GM23338 (cell line): ENCODE results near the gene MYO1E. TPM values are rescaled to one million over a fixed set of nuclear protein-coding genes. Genes with fewer than 3 reads are reported as not detected.

Source experiments
- ATAC-seq: fragments of 200-7000 bp; cut with Tn5 transposase; 3 replicates; pipeline ENCODE4 v1.9.1; 2020
- DNase-seq: peaks from one replicate; pipeline ENCODE4 v3.0.0-alpha.2; 2015; ENCODE audit warnings: low spot score
- H2AFZ ChIP-seq: fragments of 200-600 bp; sonication (generic); 2 replicates; pipeline ENCODE4 v1.8.0; 2016; ENCODE audit warnings: antibody characterized with exemption, mild to moderate bottlenecking, moderate library complexity
- H3F3A ChIP-seq: fragments of 200-600 bp; sonication (generic); replicated peaks from 2 replicates; pipeline ENCODE4 v1.8.0; 2017; ENCODE audit warnings: antibody characterized with exemption, mixed run types, low read depth
- H3K27ac ChIP-seq: fragments of 200-600 bp; sonication (generic); 2 replicates; pipeline ENCODE4 v1.6.1; 2016; ENCODE audit warnings: low read depth
- H3K27me3 ChIP-seq: fragments of 200-600 bp; sonication (generic); 2 replicates; pipeline ENCODE4 v1.8.0; 2016; ENCODE audit warnings: mild to moderate bottlenecking, mixed run types, moderate library complexity; ENCODE audit not compliant: insufficient read depth
- H3K36me3 ChIP-seq: fragments of 200-600 bp; sonication (generic); 2 replicates; pipeline ENCODE4 v1.8.0; 2016; ENCODE audit warnings: mild to moderate bottlenecking; ENCODE audit not compliant: insufficient read depth
- H3K4me1 ChIP-seq: fragments of 200-600 bp; sonication (generic); 2 replicates; pipeline ENCODE4 v1.8.0; 2016; ENCODE audit warnings: mild to moderate bottlenecking, moderate library complexity; ENCODE audit not compliant: insufficient read depth
- H3K4me2 ChIP-seq: fragments of 200-600 bp; sonication (generic); 2 replicates; pipeline ENCODE4 v1.7.1; 2017; ENCODE audit warnings: mixed run types
- H3K4me3 ChIP-seq: fragments of 200-600 bp; sonication (generic); 2 replicates; pipeline ENCODE4 v1.6.1; 2016; ENCODE audit warnings: mixed run types
- H3K79me2 ChIP-seq: fragments of 200-600 bp; sonication (generic); replicated peaks from 2 replicates; pipeline ENCODE4 v1.8.0; 2017; ENCODE audit warnings: mild to moderate bottlenecking; ENCODE audit not compliant: insufficient read depth
- H3K9me2 ChIP-seq: fragments of 200-600 bp; sonication (generic); 2 replicates; pipeline ENCODE4 v1.8.0; 2017; ENCODE audit not compliant: insufficient read depth
- H4K20me1 ChIP-seq: fragments of 200-600 bp; sonication (generic); replicated peaks from 2 replicates; pipeline ENCODE4 v1.8.0; 2017; ENCODE audit warnings: mild to moderate bottlenecking; ENCODE audit not compliant: insufficient read depth
- H3K27ac Mint-ChIP-seq: 2 replicates; pipeline ENCODE4 v1.8.0; 2020; ENCODE audit warnings: inconsistent platforms, mild to moderate bottlenecking, moderate library complexity, mixed read lengths
- H3K27me3 Mint-ChIP-seq: 3 replicates; pipeline ENCODE4 v1.8.0; 2022; ENCODE audit warnings: low read depth, mild to moderate bottlenecking, moderate library complexity, mixed read lengths, inconsistent platforms; ENCODE audit not compliant: insufficient read depth, poor library complexity
- H3K36me3 Mint-ChIP-seq: 3 replicates; pipeline ENCODE4 v1.8.0; 2021; ENCODE audit warnings: low read depth, mild to moderate bottlenecking, inconsistent platforms, moderate library complexity, mixed read lengths
- H3K4me1 Mint-ChIP-seq: 3 replicates; pipeline ENCODE4 v1.8.0; 2020; ENCODE audit warnings: mild to moderate bottlenecking, inconsistent platforms, mixed read lengths
- H3K4me3 Mint-ChIP-seq: 3 replicates; pipeline ENCODE4 v1.8.0; 2021; ENCODE audit warnings: moderate library complexity, mild to moderate bottlenecking, inconsistent platforms, mixed read lengths
- H3K9me3 Mint-ChIP-seq: 3 replicates; pipeline ENCODE4 v1.8.0; 2020; ENCODE audit warnings: moderate library complexity, mild to moderate bottlenecking, inconsistent platforms, mixed read lengths
- EZH2phosphoT487 ChIP-seq: fragments of 200-600 bp; sonication (generic); IDR thresholded peaks from one replicate; pipeline ENCODE4 v1.8.1; 2018; ENCODE audit warnings: antibody characterized with exemption; ENCODE audit not compliant: unreplicated experiment
- JUNB ChIP-seq: IDR thresholded peaks from one replicate; pipeline ENCODE4 v1.6.1; 2016; ENCODE audit warnings: antibody characterized with exemption; ENCODE audit not compliant: unreplicated experiment
- NANOG ChIP-seq: IDR thresholded peaks from 2 replicates; pipeline ENCODE4 v1.6.1; 2016; ENCODE audit warnings: antibody characterized with exemption, borderline replicate concordance
- POLR2AphosphoS5 ChIP-seq: IDR thresholded peaks from 2 replicates; pipeline ENCODE4 v1.6.1; 2016; ENCODE audit warnings: antibody characterized with exemption, low read depth
- REST ChIP-seq: IDR thresholded peaks from one replicate; pipeline ENCODE4 v1.6.1; 2018; ENCODE audit warnings: antibody characterized with exemption; ENCODE audit not compliant: unreplicated experiment
- STAT1 ChIP-seq: IDR thresholded peaks from one replicate; pipeline ENCODE4 v1.6.1; 2016; ENCODE audit warnings: antibody characterized with exemption; ENCODE audit not compliant: unreplicated experiment
- ZNF114 ChIP-seq: fragments of 250-450 bp; sonication (Bioruptor Pico); IDR thresholded peaks from 2 replicates; pipeline ENCODE4 v1.5.0; 2020; ENCODE audit warnings: mild to moderate bottlenecking, moderate library complexity
- ZNF331 ChIP-seq: fragments of 250-450 bp; sonication (Bioruptor Pico); IDR thresholded peaks from 2 replicates; pipeline ENCODE4 v1.5.0; 2020; ENCODE audit warnings: low read depth, mild to moderate bottlenecking, moderate library complexity
- ZNF462 ChIP-seq: fragments of 250-450 bp; sonication (Bioruptor Pico); IDR thresholded peaks from 2 replicates; pipeline ENCODE4 v1.5.0; 2020; ENCODE audit warnings: mild to moderate bottlenecking, moderate library complexity
- polyA plus RNA-seq: library from polyadenylated mRNA; unstranded; fragments of >200 nt; fragmentation: Nextera tagmentation; extraction: Ambion mirVana; gene quantifications from 2 replicates; pipeline ENCODE4 v1.2.1, GENCODE V29; 2016
- total RNA-seq: library from RNA; depleted of rRNA; stranded (reverse); fragments of >200 nt; shearing (Covaris generic); gene quantifications from 2 replicates; pipeline ENCODE4 v1.2.3, GENCODE V29; 2014
- TF ChIP-seq, protein P1 (sequence below), 2 experiments: fragments of 200-600 bp in 1 of 2; sonication (generic) in 1 of 2; conservative IDR thresholded peaks; 2 replicates each; pipeline versions ENCODE4 v1.5.1 to v1.6.1; 2016 to 2017; ENCODE audit warnings: antibody characterized with exemption in 2 of 2, low read depth in 2 of 2, mild to moderate bottlenecking in 2 of 2, moderate library complexity in 1 of 2

Gene MYO1E
- total and polyA plus RNA-seq, 2 experiments from 2014 or later = 68.3 to 131 TPM

DNA sequence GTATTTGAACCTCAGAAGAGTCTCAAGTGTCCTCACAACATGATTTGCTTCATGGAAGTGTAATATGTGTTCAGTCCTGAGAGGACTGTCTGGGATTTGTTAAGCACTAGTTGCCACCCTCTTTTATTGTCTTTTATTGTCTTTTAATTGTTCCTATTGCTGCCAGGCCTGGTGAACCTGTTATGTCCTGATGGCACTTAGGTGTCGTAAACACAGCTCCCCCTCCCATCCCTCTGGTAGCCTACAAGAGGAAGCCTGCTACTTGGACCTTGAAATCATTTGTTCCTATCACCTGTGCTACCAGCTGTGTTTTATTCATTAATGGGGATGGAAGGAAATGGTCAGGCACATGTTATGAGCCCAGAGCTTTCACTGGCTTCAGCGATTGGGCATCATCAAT, 248.4 kb downstream of the MYO1E start:
- Histone ChIP-seq H3K79me2 (peaks cover 43% of the 10 kb centered on the region), H3K4me2 (no peak overlapping the region), H3K4me3 (no peak overlapping the region), H3K27me3 (no peaks in the 10 kb centered on the region), H3K27ac (no peak overlapping the region), H3K36me3 (peaks cover 46% of the 10 kb centered on the region; the same call in 1 of the 2 replicates), H4K20me1 (peaks cover 12% of the 10 kb centered on the region), H3K9me2 (no peaks in the 10 kb centered on the region), H2AFZ (no peak overlapping the region), H3K4me1 (no peaks in the 10 kb centered on the region), H3F3A (0 out of 2 replicates have a peak, but pooled peaks cover 3% of the 10 kb centered on the region)
- Mint-ChIP-seq H3K4me1 (no peaks in the 10 kb centered on the region), H3K36me3 (peaks cover 82% of the 10 kb centered on the region), H3K9me3 (peaks cover 23% of the 10 kb centered on the region; the same call in 2 of the 3 replicates), H3K27me3 (peaks cover 1% of the 10 kb centered on the region), H3K27ac (no peak overlapping the region), H3K4me3 (no peak overlapping the region)
- ATAC-seq = no peak
- TF ChIP-seq ZNF331 (CRISPR knock-in tag) (no peak), POLR2AphosphoS5 (no peak), ZNF462 (CRISPR knock-in tag) (no peak)
- DNase-seq = no peak

- Histone ChIP-seq H3K4me1 (no peaks in the 10 kb centered on the region), H3K27ac (no peak overlapping the region), H2AFZ (no peak overlapping the region), H3F3A (0 out of 2 replicates have a peak, but pooled peaks cover 3% of the 10 kb centered on the region), H3K4me3 (no peak overlapping the region), H4K20me1 (peaks cover 20% of the 10 kb centered on the region), H3K4me2 (no peak overlapping the region), H3K36me3 (peaks cover 66% of the 10 kb centered on the region), H3K27me3 (no peaks in the 10 kb centered on the region), H3K9me2 (no peaks in the 10 kb centered on the region), H3K79me2 (peaks cover 10% of the 10 kb centered on the region; the same call in 1 of the 2 replicates)
- H3K4me3 Mint-ChIP-seq = no peak overlapping the region
- H3K36me3 Mint-ChIP-seq = peaks cover 80% of the 10 kb centered on the region
- no peaks in the 10 kb centered on the region for H3K4me1 Mint-ChIP-seq
- H3K9me3 Mint-ChIP-seq = peaks cover under 1% of the 10 kb centered on the region; the same call in 1 of the 3 replicates
- no peaks in the 10 kb centered on the region for H3K27me3 Mint-ChIP-seq
- ATAC-seq (no peak), DNase-seq (no peak)
- H3K27ac Mint-ChIP-seq = no peak overlapping the region
- TF ChIP-seq REST = no peak
- no peak for TF ChIP-seq NANOG
- TF ChIP-seq, protein P1, sequence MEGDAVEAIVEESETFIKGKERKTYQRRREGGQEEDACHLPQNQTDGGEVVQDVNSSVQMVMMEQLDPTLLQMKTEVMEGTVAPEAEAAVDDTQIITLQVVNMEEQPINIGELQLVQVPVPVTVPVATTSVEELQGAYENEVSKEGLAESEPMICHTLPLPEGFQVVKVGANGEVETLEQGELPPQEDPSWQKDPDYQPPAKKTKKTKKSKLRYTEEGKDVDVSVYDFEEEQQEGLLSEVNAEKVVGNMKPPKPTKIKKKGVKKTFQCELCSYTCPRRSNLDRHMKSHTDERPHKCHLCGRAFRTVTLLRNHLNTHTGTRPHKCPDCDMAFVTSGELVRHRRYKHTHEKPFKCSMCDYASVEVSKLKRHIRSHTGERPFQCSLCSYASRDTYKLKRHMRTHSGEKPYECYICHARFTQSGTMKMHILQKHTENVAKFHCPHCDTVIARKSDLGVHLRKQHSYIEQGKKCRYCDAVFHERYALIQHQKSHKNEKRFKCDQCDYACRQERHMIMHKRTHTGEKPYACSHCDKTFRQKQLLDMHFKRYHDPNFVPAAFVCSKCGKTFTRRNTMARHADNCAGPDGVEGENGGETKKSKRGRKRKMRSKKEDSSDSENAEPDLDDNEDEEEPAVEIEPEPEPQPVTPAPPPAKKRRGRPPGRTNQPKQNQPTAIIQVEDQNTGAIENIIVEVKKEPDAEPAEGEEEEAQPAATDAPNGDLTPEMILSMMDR (conservative IDR thresholded peaks at IDR 0.05; ENCODE audit: low read depth in 2 of 2) = no peak
- no peak for TF ChIP-seq EZH2phosphoT487
- TF ChIP-seq ZNF331 (CRISPR knock-in tag) = no peak
- TF ChIP-seq JUNB = no peak
- TF ChIP-seq STAT1 = no peak
- TF ChIP-seq POLR2AphosphoS5 = no peak
- no peak for TF ChIP-seq ZNF114
Observed at GRCh38 chr15:59120937-59121336, 251.7 kb downstream of the MYO1E start.
